ENCODE measurements around the gene ZNF81.

DNA sequence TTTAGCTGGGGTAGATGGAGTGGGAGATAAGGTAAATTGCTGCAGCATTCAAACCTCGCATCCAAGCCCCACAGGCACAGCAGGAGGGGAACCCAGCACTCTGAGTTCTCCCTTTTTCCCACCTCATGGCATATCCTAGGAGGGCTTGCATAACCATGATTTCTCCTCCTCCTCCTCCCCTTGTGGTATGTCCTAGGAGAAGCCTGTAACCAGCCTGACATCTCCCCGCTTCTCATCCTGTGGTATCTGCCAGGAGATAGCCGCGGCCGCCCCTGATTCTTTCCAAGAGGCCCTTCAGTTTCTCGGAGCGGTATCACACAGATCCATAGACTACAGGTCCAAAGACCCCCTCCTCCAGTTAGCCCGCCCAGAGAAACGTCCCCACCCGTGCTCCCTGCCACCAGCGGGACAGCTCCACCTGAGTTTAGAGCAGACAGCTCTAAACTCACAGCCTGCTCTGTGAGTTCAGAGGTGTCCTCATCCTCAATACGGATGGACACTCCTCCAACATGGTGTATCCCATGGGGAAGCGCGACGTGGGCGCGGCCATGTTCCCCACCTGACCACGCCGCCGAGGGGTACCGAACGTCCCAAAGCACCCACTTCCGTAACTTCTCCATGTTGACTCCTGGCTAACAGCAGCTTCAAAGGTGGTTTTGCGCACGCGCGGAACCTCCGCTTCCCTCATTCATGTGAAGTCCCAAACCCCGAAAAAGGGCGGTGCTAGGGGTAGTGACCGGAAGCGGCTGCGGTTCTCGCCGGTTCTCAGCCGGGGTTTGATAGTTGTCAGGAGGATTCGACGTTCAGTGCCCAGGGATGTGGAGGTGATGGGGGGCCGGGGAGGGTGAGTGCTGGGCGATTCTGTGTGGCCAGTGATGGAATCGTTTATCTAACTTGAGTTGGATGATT is at the start of gene ZNF81:
- TF ChIP-seq, protein P1, sequence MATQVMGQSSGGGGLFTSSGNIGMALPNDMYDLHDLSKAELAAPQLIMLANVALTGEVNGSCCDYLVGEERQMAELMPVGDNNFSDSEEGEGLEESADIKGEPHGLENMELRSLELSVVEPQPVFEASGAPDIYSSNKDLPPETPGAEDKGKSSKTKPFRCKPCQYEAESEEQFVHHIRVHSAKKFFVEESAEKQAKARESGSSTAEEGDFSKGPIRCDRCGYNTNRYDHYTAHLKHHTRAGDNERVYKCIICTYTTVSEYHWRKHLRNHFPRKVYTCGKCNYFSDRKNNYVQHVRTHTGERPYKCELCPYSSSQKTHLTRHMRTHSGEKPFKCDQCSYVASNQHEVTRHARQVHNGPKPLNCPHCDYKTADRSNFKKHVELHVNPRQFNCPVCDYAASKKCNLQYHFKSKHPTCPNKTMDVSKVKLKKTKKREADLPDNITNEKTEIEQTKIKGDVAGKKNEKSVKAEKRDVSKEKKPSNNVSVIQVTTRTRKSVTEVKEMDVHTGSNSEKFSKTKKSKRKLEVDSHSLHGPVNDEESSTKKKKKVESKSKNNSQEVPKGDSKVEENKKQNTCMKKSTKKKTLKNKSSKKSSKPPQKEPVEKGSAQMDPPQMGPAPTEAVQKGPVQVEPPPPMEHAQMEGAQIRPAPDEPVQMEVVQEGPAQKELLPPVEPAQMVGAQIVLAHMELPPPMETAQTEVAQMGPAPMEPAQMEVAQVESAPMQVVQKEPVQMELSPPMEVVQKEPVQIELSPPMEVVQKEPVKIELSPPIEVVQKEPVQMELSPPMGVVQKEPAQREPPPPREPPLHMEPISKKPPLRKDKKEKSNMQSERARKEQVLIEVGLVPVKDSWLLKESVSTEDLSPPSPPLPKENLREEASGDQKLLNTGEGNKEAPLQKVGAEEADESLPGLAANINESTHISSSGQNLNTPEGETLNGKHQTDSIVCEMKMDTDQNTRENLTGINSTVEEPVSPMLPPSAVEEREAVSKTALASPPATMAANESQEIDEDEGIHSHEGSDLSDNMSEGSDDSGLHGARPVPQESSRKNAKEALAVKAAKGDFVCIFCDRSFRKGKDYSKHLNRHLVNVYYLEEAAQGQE (IDR thresholded peaks at IDR 0.05; ENCODE audit: insufficient read depth in 1 of 2, low read depth in 2 of 2, low read length in 2 of 2) = no peak
- peak; percentile 26 for TF ChIP-seq POLR2AphosphoS5 (IDR thresholded peaks at IDR 0.05; ENCODE audit: low read depth, low read length)
- TF ChIP-seq FOXP2 (optimal IDR thresholded peaks at IDR 0.05; ENCODE audit: borderline replicate concordance, extremely low read depth, extremely low read length, insufficient read depth) = no peak

Data from PFSK-1 (cell line).